Mucosa of descending colon (tissue), 3 donors: ENCODE data around the gene SLC35G3. TPM values are rescaled to one million over a fixed set of nuclear protein-coding genes. Genes with fewer than 3 reads are reported as not detected.
"Not testable (repeated sequence)": the region's sequence is repeated elsewhere in the genome, so short reads cannot be mapped to it uniquely, and the experiment has no call there.

Experiments used
- ATAC-seq: fragments of 200-7000 bp; cut with Tn5 transposase; one replicate; pipeline ENCODE4 v1.9.1; 2020; ENCODE audit warnings: mild to moderate bottlenecking, moderate library complexity
- DNase-seq, 3 donors: peaks; one replicate each; pipeline ENCODE4 v3.0.0-alpha.2; 2020
- H3K36me3 ChIP-seq: fragments of 200-600 bp; one replicate; pipeline ENCODE4 v1.8.0; 2021; ENCODE audit warnings: low read depth, mild to moderate bottlenecking
- H3K4me1 ChIP-seq: fragments of 200-600 bp; one replicate; pipeline ENCODE4 v1.8.0; 2021; ENCODE audit warnings: low read depth, mild to moderate bottlenecking
- H3K4me3 ChIP-seq: fragments of 200-600 bp; one replicate; pipeline ENCODE4 v1.8.0; 2021; ENCODE audit warnings: mild to moderate bottlenecking
- H3K9me3 ChIP-seq: fragments of 200-600 bp; one replicate; pipeline ENCODE4 v1.8.0; 2021; ENCODE audit warnings: mild to moderate bottlenecking
- intact Hi-C, 2 donors: fragments of 100-400 bp; cut with DNase I in 1 of 2; cut with micrococcal nuclease in 1 of 2; formaldehyde crosslinking; loops; one replicate each; pipeline versions ENCODE4 v1.11.0 to v1.11.1; 2022; cut with DNase I, micrococcal nuclease
- total RNA-seq, 3 donors: library from RNA; stranded (reverse); fragmentation: NEBNext Ultra II Directional in 2 of 3; extraction: Animal tissue kit (Norgen Biotek cat#: 25700) in 2 of 3; gene quantifications; one replicate each; pipeline versions ENCODE4 v1.2.1 to v1.2.4, GENCODE V29; 2021 to 2023
- TF ChIP-seq, protein P1 (sequence below): fragments of 200-600 bp; IDR thresholded peaks from one replicate; pipeline ENCODE4 v1.8.0; 2022; ENCODE audit warnings: antibody characterized with exemption, mild to moderate bottlenecking
- donor health status: DM: no; HTN: no; CAD: no; lungs with moderate emphysema.
- donor health status: DM: no; HTN: no; CAD: no.
- donor health status: DM: no; HTN: yes; CAD: no.

SLC35G3 gene
- total RNA-seq, 3 donors from 2014 or later, result not detected

DNA sequence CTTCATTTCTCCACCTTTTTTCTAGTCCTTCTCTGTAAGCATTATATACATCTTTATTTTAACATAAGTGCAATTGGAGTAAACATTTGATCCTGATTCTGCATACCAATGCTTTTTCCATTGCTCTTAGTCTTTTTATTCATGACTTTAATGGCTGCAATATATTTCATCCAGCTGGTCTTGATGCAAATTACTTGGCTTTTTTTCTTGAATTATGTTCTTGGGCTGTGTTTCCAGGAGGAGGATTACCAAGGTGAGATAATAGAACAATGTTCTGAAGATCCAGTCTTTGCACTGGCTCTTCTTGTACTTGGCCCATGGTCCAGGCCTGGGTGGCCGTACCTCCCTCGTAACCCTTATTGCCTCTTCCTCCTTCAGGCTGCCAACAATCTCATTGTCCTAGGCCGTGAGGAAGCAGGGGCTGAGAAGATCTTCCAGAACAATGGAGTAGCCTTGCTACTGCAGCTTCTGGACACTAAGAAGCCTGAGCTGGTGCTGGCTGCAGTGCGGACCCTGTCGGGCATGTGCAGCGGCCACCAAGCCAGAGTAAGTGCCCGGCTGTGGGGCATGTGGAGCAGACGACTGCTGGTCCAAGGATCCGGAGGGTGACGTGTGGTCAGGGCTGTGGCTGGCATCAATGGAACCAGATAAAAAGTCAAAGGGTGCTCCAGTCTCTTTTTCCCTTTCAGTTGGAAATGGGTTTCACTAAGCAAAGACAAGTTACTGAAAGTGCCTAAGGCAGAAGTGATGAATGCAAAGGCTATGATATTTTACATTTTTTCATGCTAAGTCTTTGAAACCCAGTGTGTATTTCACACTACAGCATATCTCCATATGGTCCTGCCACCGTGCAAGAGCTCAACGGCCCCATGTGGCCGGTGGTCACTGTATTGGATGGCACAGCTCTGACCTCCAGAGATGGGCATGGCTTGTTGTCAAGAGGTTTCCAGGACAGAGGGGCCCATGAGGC is 39.7 kb downstream of the SLC35G3 start:
- no peak overlapping the region for H3K4me3 ChIP-seq
- TF ChIP-seq, protein P1, sequence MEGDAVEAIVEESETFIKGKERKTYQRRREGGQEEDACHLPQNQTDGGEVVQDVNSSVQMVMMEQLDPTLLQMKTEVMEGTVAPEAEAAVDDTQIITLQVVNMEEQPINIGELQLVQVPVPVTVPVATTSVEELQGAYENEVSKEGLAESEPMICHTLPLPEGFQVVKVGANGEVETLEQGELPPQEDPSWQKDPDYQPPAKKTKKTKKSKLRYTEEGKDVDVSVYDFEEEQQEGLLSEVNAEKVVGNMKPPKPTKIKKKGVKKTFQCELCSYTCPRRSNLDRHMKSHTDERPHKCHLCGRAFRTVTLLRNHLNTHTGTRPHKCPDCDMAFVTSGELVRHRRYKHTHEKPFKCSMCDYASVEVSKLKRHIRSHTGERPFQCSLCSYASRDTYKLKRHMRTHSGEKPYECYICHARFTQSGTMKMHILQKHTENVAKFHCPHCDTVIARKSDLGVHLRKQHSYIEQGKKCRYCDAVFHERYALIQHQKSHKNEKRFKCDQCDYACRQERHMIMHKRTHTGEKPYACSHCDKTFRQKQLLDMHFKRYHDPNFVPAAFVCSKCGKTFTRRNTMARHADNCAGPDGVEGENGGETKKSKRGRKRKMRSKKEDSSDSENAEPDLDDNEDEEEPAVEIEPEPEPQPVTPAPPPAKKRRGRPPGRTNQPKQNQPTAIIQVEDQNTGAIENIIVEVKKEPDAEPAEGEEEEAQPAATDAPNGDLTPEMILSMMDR, result no peak
- intact Hi-C loops, result no loop called here
- ATAC-seq, result no peak
- no peaks in the 10 kb centered on the region for H3K36me3 ChIP-seq
- no peaks in the 10 kb centered on the region for H3K4me1 ChIP-seq
- no peaks in the 10 kb centered on the region for H3K9me3 ChIP-seq
- DNase-seq, result no peak

DNA sequence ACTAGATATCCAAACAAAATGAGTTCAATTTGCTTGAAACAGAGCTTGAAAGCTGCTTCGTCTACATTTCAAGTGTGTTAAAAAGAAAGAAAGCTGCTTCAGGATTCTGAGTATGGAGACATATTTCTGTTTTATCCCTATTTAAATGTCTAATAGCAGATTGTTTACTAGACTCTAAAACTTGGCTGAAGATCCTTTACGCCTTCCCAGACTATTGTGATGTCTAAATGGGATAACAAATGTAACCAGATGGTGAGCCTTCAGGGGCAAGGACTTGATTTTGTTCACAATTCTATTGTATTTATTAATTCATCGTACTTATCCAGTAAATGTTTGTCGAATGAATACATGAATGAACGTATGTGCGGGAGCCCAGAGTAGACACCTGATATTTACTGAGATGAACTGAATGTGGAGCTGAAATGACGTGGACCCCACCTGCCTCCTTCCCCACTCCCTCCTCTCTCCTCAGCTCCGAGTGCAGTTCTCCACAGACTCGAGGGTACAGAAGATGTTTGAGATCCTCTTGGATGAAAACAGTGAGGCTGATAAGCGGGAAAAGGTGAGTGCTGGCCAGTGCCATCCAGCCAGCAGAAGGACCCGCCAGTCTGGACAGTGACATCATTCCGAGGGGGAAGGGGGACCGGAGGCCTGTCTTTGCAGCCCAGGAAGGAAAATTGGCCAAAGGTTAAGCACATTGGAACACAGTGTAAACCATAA is 41.6 kb downstream of the SLC35G3 start:
- intact Hi-C loops, result no loop called here
- no peaks in the 10 kb centered on the region for H3K36me3 ChIP-seq
- ATAC-seq, result no peak
- H3K4me1 ChIP-seq, result no peaks in the 10 kb centered on the region
- no peak overlapping the region for H3K4me3 ChIP-seq
- TF ChIP-seq, protein P1, result no peak
- H3K9me3 ChIP-seq, result no peaks in the 10 kb centered on the region
- DNase-seq, result no peak

DNA sequence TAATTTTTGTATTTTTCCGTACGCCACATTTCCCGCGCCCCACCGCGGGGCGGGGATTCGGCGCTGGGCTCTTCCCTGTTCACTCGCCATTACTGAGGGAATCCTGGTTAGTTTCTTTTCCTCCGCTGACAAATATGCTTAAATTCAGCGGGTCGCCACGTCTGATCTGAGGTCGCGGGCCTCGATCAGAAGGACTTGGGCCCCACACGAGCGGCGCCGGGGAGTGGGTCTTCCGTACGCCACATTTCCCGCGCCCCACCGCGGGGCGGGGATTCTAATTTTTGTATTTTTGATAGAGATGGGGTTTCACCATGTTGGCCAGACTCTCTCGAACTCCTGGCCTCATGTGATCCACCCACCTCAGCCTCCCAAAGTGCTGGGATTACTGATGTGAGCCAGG is 43.1 kb downstream of the SLC35G3 start:
- H3K36me3 ChIP-seq, H3K9me3 ChIP-seq, H3K4me1 ChIP-seq, ATAC-seq, DNase-seq, H3K4me3 ChIP-seq, intact Hi-C loops: not testable (repeated sequence)

DNA sequence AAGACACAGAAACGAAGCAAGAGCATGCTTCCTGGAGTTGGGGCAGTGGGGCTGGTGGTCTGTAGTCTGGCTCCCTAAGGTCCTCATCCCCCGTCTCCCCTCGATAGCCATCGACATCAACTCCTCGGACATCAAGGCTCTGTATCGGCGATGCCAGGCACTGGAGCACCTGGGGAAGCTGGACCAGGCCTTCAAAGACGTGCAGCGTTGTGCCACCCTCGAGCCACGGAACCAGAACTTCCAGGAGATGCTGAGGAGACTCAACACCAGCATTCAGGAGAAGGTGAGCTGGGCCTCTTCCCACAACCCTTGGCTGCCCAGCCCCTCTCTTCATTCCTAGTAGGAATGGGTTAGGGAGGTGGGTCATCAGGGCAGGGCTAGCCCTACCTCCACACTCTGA is 44.3 kb downstream of the SLC35G3 start:
- Histone ChIP-seq H3K9me3 (no peaks in the 10 kb centered on the region), H3K4me3 (no peak overlapping the region), H3K36me3 (no peaks in the 10 kb centered on the region), H3K4me1 (no peaks in the 10 kb centered on the region)
- ATAC-seq, result no peak
- DNase-seq, result no peak
- intact Hi-C loops, result no loop called here
- TF ChIP-seq, protein P1, result no peak

GRCh38 chr17:35148144-35148543 is 46.0 kb downstream of the SLC35G3 start:
- DNase-seq (no peak), ATAC-seq (no peak)
- intact Hi-C loops, result no loop called here
- Histone ChIP-seq H3K4me3 (no peak overlapping the region), H3K36me3 (no peaks in the 10 kb centered on the region), H3K9me3 (no peaks in the 10 kb centered on the region), H3K4me1 (no peaks in the 10 kb centered on the region)
- TF ChIP-seq, protein P1, result no peak

DNA sequence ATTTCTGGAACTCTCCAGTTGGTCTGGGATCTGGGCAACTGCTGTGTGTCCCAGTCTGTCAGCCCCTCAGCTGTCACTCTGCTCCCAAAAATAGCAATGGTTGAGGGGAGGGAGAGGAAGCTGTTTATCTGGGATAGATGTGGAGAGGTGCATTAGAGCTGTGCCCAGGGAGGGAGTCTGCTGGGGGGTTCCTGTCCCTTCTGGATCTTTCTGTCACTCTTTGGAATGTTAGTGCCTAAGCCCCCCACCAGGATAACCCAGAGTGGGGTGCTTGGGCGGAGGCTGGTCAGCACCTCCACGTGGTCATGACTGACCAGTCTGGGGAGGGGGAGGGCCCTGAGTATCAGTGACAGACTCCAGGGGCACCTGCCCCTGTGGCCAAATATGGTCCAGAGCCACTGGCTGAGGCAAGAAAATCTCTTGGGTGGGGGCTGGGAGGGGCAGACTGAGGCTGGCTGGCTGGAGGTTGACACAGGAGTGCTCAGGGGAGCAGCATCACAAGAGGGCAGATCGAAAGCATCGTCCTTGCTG is 46.8 kb downstream of the SLC35G3 start, which contains the start of gene UNC45B:
Gene UNC45B (plus strand): TSS at position 443 of the 531 bp plus-strand sequence. CDS start 447 bp downstream, outside the sequence.
- no peak for DNase-seq
- TF ChIP-seq, protein P1, result no peak
- no peaks in the 10 kb centered on the region for H3K4me1 ChIP-seq
- H3K4me3 ChIP-seq, result no peak within 1 kb of the TSS
- intact Hi-C loops, result no loop called here
- H3K36me3 ChIP-seq, result no peaks in the 10 kb centered on the region
- H3K9me3 ChIP-seq, result no peaks in the 10 kb centered on the region
- no peak for ATAC-seq
